T-helper 17 cell (primary cell): ENCODE data around the gene SLC66A2. TPM values are rescaled to one million over a fixed set of nuclear protein-coding genes. Genes with fewer than 3 reads are reported as not detected.

Experiments used
- ATAC-seq: fragments of 150-1000 bp; cut with Tn5 transposase; 2 replicates; pipeline ENCODE4 v1.10.0; 2021; ENCODE audit warnings: mild to moderate bottlenecking, moderate library complexity
- DNase-seq, 3 donors: peaks; one replicate each; pipeline versions ENCODE4 v3.0.0 to v3.0.0-alpha.2; 2020 to 2021
- H3K9me3 ChIP-seq: one replicate; pipeline ENCODE4 v1.7.0; 2013; ENCODE audit warnings: low read length, mild to moderate bottlenecking; ENCODE audit not compliant: control insufficient read depth, poor library complexity, severe bottlenecking
- H3K27ac Mint-ChIP-seq: one replicate; pipeline ENCODE4 v1.8.0; 2022; ENCODE audit warnings: mild to moderate bottlenecking, moderate library complexity, mixed read lengths
- H3K27me3 Mint-ChIP-seq: one replicate; pipeline ENCODE4 v1.8.0; 2022; ENCODE audit warnings: mixed read lengths
- H3K36me3 Mint-ChIP-seq: one replicate; pipeline ENCODE4 v1.8.0; 2022; ENCODE audit warnings: low read depth, mixed read lengths
- H3K4me1 Mint-ChIP-seq: one replicate; pipeline ENCODE4 v1.8.0; 2022; ENCODE audit warnings: mild to moderate bottlenecking, mixed read lengths
- H3K4me3 Mint-ChIP-seq: one replicate; pipeline ENCODE4 v1.8.0; 2022; ENCODE audit warnings: mild to moderate bottlenecking, moderate library complexity, mixed read lengths
- total RNA-seq, 4 donors: library from RNA in 2 of 4; stranded (reverse) in 2 of 4; gene quantifications; one replicate each; pipeline ENCODE4 v1.2.3 and lab custom pipeline; 2022 to 2026

SLC66A2 gene
- total RNA-seq, 2 donors from 2014 or later, result 43.6 to 56.9 TPM

DNA sequence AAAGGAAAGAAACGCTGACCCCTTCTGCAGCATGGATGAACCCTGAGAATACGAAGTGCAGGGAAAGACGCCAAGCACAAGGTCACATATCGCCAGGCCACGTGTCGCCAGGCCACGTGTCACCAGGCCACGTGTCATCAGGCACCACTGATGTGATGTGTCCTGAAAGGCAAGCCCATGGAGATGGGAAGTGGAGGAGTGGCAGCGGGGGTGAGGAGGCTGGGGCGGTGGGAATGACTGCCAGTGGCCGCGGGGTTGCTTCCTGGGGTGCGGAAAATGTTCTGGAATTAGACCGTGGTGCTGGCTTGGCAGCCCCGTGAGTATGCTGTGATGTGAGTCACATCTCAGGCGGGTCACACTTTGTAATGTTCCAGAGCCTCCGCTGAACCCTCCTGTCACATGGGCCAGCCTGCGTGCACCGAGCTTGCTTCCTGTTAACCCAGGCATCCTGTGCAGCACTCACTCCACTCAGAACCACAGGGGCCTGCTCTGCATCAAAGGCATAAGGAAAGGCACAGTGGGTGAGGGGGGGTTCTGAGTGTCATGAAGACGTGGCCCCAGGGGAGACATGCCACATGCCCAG lies 39.0 kb downstream of the SLC66A2 start:
- ATAC-seq (peak; percentile 22), DNase-seq (no peak)
- Mint-ChIP-seq H3K27me3 (no peaks in the 10 kb centered on the region), H3K36me3 (peaks cover 10% of the 10 kb centered on the region), H3K4me1 (peaks cover 12% of the 10 kb centered on the region), H3K4me3 (no peak overlapping the region), H3K27ac (no peak overlapping the region)
- H3K9me3 ChIP-seq, result no peaks in the 10 kb centered on the region

DNA sequence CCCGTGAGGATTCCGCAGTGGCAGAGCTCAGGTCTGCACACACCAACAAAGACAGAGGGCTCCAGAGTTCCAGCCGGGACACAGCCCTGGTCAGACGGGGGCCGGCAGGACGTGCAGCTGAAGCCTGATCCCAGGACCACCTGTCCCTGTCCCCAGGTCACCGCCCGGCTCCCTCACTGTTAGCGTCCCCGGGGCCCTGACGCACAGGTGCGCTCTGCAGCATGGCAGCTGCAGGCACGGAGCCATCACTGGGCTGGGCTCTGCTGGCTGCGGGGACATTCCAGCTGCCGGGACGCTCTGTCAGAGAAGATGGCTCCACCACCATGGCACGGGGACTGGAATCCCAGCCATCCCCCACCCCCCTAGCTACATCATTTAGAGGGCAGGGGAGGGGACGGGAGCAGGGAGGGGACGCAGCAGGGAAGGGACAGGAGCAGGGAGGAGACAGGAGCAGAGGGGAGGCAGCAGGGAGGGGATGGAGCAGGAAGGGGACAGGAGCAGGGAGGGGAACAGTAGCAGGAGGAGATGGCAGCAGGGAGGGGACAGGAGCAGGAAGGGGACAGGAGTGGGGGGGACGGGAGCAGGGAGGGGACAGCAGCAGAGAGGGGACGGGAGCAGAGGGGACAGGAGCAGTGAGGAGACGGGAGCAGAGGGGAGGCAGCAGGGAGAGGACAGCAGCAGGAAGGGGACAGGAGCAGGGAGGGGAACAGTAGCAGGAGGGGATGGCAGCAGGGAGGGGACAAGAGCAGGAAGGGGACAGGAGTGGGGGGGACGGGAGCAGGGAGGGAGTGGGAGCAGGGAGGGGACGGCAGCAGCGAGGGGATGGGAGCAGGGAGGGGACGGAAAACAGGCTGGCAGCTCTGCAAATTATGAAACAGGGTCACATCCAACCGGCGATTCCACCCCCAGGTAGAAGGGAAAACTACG lies 39.8 kb downstream of the SLC66A2 start:
- ATAC-seq, result no peak
- H3K4me3 Mint-ChIP-seq, result no peak overlapping the region
- H3K4me1 Mint-ChIP-seq, result peaks cover 12% of the 10 kb centered on the region
- peaks cover 10% of the 10 kb centered on the region for H3K36me3 Mint-ChIP-seq
- no peaks in the 10 kb centered on the region for H3K9me3 ChIP-seq
- no peak for DNase-seq
- H3K27me3 Mint-ChIP-seq, result no peaks in the 10 kb centered on the region
- no peak overlapping the region for H3K27ac Mint-ChIP-seq

DNA sequence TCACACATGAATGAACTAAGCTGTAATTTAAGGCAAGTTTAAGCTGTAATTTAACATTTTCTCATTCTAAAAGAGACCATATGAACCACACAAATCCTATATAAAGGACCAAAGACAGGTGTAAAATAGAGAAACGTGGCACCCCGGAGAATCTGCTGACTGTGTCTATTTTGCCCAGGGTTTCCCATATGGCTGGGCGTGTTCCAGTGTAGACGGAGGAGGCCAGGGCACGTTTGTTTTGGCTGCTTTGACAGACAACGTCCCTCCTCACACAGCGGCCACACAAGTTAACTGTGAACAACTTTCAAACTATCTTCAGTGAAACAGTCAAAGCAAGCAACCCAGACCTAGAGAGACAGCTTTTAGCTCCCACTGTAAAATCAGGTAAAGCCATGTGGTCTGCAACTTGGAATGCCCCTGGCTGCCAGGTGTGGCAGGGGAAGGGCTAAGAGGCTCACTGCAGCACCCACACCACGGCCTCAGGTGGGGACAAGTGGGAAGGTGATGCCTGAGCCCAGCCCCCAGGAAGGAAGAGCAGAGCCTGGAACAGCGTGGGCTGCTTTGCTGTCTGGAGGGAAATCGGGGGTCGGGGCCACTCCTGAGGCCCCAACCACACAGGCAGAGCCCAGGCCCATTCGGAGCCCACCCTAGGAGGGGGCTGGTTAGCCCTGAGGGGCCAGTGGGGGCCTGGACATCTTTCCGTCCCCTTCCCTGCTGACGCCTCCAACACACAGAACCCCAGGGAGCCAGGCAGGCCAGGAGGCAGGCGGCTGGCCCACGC lies 40.7 kb downstream of the SLC66A2 start:
- no peak overlapping the region for H3K4me3 Mint-ChIP-seq
- H3K4me1 Mint-ChIP-seq, result peaks cover 10% of the 10 kb centered on the region
- no peaks in the 10 kb centered on the region for H3K9me3 ChIP-seq
- ATAC-seq (no peak), DNase-seq (no peak)
- peaks cover 7% of the 10 kb centered on the region for H3K36me3 Mint-ChIP-seq
- no peak overlapping the region for H3K27ac Mint-ChIP-seq
- H3K27me3 Mint-ChIP-seq, result no peaks in the 10 kb centered on the region

DNA sequence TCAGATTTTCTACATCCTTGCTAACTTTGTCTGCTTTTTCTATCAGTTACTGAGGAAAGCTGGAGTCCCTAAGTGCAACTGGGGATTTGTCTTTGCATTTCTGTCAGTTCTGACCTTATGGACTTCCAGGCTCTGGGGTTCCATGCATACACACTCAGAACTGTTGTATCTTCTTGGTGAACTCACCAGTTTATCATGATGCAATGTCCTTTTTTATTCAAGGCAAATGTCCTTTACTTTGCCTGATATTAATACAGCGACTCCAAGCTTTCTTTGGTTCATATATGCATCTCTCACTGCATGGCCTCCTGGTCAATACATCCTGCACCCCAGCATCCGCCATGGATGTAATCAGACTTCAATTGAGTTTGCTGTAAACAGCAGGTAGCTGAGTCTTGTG lies 44.7 kb downstream of the SLC66A2 start:
- H3K27me3 Mint-ChIP-seq, result no peaks in the 10 kb centered on the region
- H3K4me1 Mint-ChIP-seq, result peaks cover 2% of the 10 kb centered on the region
- peaks cover 8% of the 10 kb centered on the region for H3K36me3 Mint-ChIP-seq
- no peaks in the 10 kb centered on the region for H3K9me3 ChIP-seq
- no peak overlapping the region for H3K4me3 Mint-ChIP-seq
- DNase-seq (no peak), ATAC-seq (no peak)
- H3K27ac Mint-ChIP-seq, result no peak overlapping the region

DNA sequence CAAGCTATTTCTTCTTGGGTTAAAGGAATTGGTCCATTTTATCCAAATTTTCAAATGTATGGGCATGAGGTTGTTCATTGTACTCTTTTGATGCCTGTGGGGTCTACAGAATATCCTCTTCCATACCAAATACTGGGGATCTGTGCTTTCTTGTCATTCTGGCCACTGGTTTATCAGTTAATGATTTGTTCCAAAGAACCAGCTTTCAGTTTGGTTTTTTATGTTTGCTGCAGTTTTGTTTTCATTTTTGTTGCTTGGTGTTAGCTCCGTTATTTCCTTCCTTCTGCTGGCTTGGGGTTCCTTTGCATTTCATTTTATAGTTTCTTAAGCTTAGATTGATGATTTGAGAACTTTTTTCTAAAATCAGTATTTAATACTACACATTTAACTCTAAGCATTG lies 45.5 kb downstream of the SLC66A2 start:
- ATAC-seq (no peak), DNase-seq (no peak)
- Mint-ChIP-seq H3K27ac (peak overlapping the region; percentile 32), H3K4me3 (no peak overlapping the region), H3K27me3 (no peaks in the 10 kb centered on the region), H3K4me1 (peaks cover 2% of the 10 kb centered on the region), H3K36me3 (peaks cover 9% of the 10 kb centered on the region)
- no peaks in the 10 kb centered on the region for H3K9me3 ChIP-seq

DNA sequence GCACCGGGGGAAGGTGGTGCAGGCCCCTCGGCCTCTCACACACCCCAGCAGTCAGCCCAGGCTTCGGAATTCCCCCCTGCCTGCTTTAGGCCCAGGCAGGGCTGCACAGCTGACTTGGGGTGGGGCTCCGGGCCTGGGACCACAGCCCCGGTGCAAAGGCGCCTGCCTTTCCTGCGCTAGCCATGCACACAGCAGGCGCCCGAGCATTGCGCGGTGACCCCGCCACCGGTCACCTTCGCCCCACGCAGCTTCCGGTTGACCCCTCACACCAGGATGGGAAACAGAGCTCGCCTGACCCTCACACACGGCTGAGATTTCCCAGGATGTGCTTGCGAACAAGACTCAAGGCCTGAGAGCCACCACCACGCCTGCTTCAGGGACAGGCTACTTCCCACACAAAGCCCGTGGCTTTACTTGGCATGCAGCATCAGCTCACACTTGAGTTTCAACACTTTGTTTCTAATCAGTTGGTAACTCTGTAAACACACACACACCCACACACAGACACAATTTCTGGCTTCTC lies 46.0 kb downstream of the SLC66A2 start:
- no peaks in the 10 kb centered on the region for H3K27me3 Mint-ChIP-seq
- peak in 1 of 3 donors; percentile 9 for DNase-seq
- peaks cover 9% of the 10 kb centered on the region for H3K36me3 Mint-ChIP-seq
- no peak overlapping the region for H3K4me3 Mint-ChIP-seq
- H3K9me3 ChIP-seq, result no peaks in the 10 kb centered on the region
- no peak overlapping the region for H3K27ac Mint-ChIP-seq
- no peak for ATAC-seq
- no peaks in the 10 kb centered on the region for H3K4me1 Mint-ChIP-seq

DNA sequence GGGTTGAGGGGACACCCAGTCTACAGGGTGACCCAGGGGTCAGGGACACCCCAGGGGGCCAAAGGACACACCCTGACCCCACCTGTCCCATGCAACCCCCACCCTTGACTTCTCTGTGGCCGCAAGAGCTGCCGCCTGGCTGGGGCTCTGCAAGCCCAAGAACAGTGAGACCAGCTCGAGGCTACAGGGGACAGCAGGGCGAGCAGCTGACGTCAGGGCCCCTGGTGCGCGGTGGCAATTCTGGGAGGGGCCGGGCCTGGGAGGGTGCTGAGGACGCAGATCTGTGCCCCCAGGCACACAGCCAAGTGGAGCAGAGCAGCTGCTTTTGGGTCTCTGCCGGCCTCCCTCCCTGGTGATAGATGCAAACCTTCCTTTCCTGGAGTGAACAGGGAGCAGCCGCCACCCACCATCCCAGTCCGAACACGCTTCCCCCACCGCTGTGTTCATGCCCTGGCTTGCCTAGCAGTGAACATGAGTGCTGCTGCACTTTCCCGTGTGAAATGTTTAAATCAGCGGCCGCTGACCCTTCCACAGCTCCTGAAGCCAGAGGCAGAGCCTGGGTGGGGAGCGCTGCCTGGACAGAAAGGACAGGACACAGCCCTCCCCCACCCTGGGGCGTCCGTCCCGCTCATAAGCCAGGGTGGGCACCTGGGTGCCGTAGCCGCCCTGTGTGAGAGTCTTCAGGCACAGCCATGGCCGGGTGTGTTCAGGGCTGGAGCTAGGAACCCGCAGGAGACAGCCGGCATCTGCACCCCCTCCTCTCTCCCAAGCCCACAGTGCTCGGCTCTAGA lies 46.9 kb downstream of the SLC66A2 start:
- no peaks in the 10 kb centered on the region for H3K4me1 Mint-ChIP-seq
- H3K27me3 Mint-ChIP-seq, result no peaks in the 10 kb centered on the region
- ATAC-seq (no peak), DNase-seq (no peak)
- H3K27ac Mint-ChIP-seq, result no peak overlapping the region
- peaks cover 9% of the 10 kb centered on the region for H3K36me3 Mint-ChIP-seq
- H3K9me3 ChIP-seq, result no peaks in the 10 kb centered on the region
- H3K4me3 Mint-ChIP-seq, result no peak overlapping the region

DNA sequence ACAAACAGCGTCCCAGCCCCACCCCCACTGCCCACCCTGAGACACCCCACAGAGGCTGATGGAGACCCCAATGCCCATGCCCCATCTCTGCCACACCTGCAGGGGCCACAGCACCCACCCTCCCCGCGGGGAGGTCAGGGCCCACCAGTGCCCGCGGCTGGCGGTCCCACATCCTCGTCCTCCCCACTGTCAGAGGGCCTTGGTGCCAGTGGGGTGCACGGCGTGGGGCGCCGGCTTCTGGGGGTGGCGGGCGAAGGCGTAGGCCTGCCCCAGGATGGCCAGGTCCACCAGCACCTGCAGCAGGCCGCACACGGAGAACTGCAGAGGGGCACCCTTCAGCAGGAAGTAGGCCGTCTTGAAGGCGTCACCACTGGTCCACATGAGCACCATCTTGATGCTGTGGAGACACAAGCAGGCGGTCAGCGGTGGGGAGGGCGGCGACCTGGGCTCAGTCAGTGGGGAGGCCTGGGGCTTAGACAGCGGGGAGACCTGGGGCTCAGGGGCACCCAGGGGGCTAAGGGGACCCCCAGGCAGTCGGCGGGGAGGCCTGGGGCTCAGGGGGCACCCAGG lies 47.6 kb downstream of the SLC66A2 start:
- Mint-ChIP-seq H3K27me3 (no peaks in the 10 kb centered on the region), H3K27ac (no peak overlapping the region), H3K4me3 (peak overlapping the region; percentile 41), H3K36me3 (peaks cover 9% of the 10 kb centered on the region), H3K4me1 (no peaks in the 10 kb centered on the region)
- ATAC-seq (no peak), DNase-seq (no peak)
- no peaks in the 10 kb centered on the region for H3K9me3 ChIP-seq

DNA sequence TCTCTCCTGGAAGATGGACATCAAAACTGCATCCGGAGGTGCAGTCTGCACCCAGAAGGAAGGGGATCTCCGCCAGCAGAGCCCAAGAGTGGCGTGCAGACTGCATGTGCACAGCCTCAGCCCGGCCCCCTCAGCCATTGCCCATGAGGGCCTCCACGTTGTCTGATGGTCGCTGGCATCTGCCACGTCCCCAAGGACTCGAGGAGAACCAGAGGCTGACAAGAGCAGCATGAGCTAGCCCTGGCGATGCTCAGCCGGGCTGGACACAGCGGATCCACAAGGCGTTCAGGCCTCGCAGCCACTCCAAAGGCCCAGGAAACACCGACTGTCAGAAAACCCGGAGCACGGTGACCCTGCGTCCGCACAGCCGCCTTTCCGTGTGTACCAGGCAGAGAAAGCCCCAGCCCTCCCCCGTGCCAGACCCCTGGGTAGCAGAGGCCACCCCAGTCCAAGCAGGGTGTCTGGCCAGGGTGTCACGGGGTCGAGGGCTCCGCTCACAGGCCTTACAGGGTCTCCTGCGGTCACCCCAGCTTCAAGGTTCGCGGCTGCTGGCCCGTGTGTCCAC lies 48.3 kb downstream of the SLC66A2 start:
- ATAC-seq, result no peak
- Mint-ChIP-seq H3K4me3 (no peak overlapping the region), H3K4me1 (no peaks in the 10 kb centered on the region), H3K27me3 (no peaks in the 10 kb centered on the region), H3K27ac (peak overlapping the region; percentile 27), H3K36me3 (peaks cover 5% of the 10 kb centered on the region)
- H3K9me3 ChIP-seq, result no peaks in the 10 kb centered on the region
- peak in 1 of 3 donors; percentile 7 for DNase-seq

DNA sequence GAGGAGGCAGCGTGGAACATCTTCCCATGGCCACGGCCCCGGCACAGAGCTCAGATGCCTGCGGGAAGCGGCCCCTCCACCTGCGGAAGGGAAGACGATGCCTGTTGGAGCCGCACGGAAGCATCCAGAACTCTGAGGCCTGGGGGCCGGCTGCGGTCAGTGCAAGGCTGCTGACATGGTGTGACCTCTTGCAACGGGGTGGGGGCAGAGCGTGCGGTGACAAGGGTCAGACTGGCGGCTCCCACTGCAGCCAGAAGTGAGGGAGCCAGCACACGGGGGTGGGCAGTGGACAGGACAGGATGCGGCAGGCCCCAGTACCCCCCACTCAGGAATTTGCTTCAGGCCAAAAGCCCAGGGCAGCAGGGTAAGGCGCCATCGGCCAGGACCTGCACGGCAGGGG lies 48.8 kb downstream of the SLC66A2 start:
- no peaks in the 10 kb centered on the region for H3K4me1 Mint-ChIP-seq
- ATAC-seq (no peak), DNase-seq (no peak)

DNA sequence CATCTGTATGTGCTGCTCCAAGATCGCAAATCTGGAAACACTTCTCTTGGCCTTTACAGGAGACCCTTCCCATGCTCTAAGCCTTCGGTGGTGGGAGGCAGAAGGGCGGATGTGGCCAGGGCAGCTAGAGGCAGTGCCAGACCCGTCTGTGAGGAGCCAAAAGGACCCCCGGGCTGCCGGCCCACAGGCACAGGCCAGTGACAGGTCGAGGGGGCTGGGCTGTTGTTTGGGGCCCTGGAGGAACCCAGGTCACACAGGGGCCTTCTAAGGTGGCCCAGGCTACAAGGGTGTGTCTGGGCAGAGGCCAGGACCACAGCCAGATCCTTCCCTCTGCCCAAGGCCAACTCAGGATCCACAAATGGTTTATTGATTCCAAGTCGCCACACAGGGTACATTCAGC lies 49.4 kb downstream of the SLC66A2 start:
- H3K4me3 Mint-ChIP-seq, result peak overlapping the region; percentile 33
- ATAC-seq (no peak), DNase-seq (no peak)
- no peaks in the 10 kb centered on the region for H3K4me1 Mint-ChIP-seq
- peaks cover 3% of the 10 kb centered on the region for H3K9me3 ChIP-seq
- peak overlapping the region; percentile 27 for H3K27ac Mint-ChIP-seq
- no peaks in the 10 kb centered on the region for H3K27me3 Mint-ChIP-seq
- peaks cover 5% of the 10 kb centered on the region for H3K36me3 Mint-ChIP-seq

More for the DNA sequence above, 48.8 kb downstream of the SLC66A2 start:
- no peaks in the 10 kb centered on the region for H3K9me3 ChIP-seq
- H3K27ac Mint-ChIP-seq, result peak overlapping the region; percentile 27
- no peaks in the 10 kb centered on the region for H3K27me3 Mint-ChIP-seq
- peaks cover 5% of the 10 kb centered on the region for H3K36me3 Mint-ChIP-seq
- H3K4me3 Mint-ChIP-seq, result no peak overlapping the region

DNA sequence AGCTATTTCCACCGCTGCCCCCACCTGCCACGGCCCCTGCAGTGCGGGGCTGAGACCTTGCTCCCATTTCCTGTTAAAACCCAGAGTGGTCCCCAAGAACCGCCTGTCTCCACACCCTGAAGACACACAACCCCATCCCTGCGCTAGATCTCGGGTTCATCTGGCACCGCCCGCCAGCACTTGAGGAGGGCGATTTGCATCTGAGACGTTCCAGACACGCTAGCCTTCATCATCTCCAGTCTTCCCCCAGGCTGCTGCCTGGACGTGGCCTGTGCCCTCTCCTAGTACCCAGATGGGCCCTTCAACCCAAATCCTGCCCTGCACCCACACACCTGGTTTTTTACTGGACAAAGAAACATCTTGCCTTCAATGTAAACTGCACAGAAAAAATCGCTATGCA lies 49.8 kb downstream of the SLC66A2 start:
- H3K27ac Mint-ChIP-seq, result peak overlapping the region; percentile 27
- peaks cover 5% of the 10 kb centered on the region for H3K36me3 Mint-ChIP-seq
- peak overlapping the region; percentile 33 for H3K4me3 Mint-ChIP-seq
- peaks cover 4% of the 10 kb centered on the region for H3K9me3 ChIP-seq
- no peaks in the 10 kb centered on the region for H3K27me3 Mint-ChIP-seq
- DNase-seq, result no peak
- no peak for ATAC-seq
- no peaks in the 10 kb centered on the region for H3K4me1 Mint-ChIP-seq
